PC-3 (cell line): Measurements from ENCODE around the gene CEP131. TPM values are rescaled to one million over a fixed set of nuclear protein-coding genes. Genes with fewer than 3 reads are reported as not detected.

Source experiments
- ATAC-seq: fragments of 200-7000 bp; cut with Tn5 transposase; 2 replicates; pipeline ENCODE4 v1.9.1; 2020; ENCODE audit warnings: mild to moderate bottlenecking, moderate library complexity
- BruUV-seq: library from RNA; stranded (reverse); fragments of 400-500 nt; replicated peaks from 2 replicates; lab custom pipeline; 2021; lab: Mats Ljungman, UMichigan
- CTCF ChIA-PET: fragments of 300-600 bp; sonication (Branson Sonifier 250); formaldehyde crosslinking; loops from one replicate; lab custom pipeline; 2022; ENCODE audit warnings: antibody characterized with exemption; lab: Charles Lee
- POLR2A ChIA-PET: fragments of 300-600 bp; sonication (Branson Sonifier 250); formaldehyde crosslinking; loops from one replicate; lab custom pipeline; 2022; ENCODE audit warnings: antibody characterized with exemption; ENCODE audit not compliant: unreplicated experiment; lab: Charles Lee
- DNase-seq: peaks from one replicate; pipeline ENCODE4 v3.0.0-alpha.2; 2015
- H2AFZ ChIP-seq: fragments of 300-600 bp; sonication (generic); 2 replicates; pipeline ENCODE4 v1.6.0; 2016; ENCODE audit warnings: antibody characterized with exemption, low read length
- H3F3A ChIP-seq: fragments of 300-600 bp; sonication (generic); one replicate; pipeline ENCODE4 v1.6.0; 2017; ENCODE audit warnings: antibody characterized with exemption, low read length, control low read depth, mild to moderate bottlenecking; ENCODE audit not compliant: unreplicated experiment
- H3K27ac ChIP-seq: fragments of 300-600 bp; sonication (generic); 2 replicates; pipeline ENCODE4 v1.5.1; 2016; ENCODE audit warnings: mild to moderate bottlenecking, low read length
- H3K27me3 ChIP-seq: fragments of 300-600 bp; sonication (generic); 2 replicates; pipeline ENCODE4 v1.6.1; 2016; ENCODE audit warnings: low read length, mixed read lengths
- H3K36me3 ChIP-seq: fragments of 300-600 bp; sonication (generic); 2 replicates; pipeline ENCODE4 v1.6.1; 2016; ENCODE audit warnings: low read depth, mixed run types, low read length, mixed read lengths
- H3K4me1 ChIP-seq: fragments of 300-600 bp; sonication (generic); 2 replicates; pipeline ENCODE4 v1.5.1; 2016; ENCODE audit warnings: low read length; ENCODE audit not compliant: insufficient read depth
- H3K4me2 ChIP-seq: fragments of 300-600 bp; sonication (generic); 2 replicates; pipeline ENCODE4 v1.6.0; 2016; ENCODE audit warnings: low read length
- H3K4me3 ChIP-seq: fragments of 300-600 bp; sonication (generic); 2 replicates; pipeline ENCODE4 v1.5.1; 2016; ENCODE audit warnings: mild to moderate bottlenecking, low read length, mixed read lengths
- H3K79me2 ChIP-seq: fragments of 300-600 bp; sonication (generic); 2 replicates; pipeline ENCODE4 v1.6.1; 2017; ENCODE audit warnings: low read length, mixed read lengths
- H3K9ac ChIP-seq: fragments of 300-600 bp; sonication (generic); 2 replicates; pipeline ENCODE4 v1.6.0; 2016; ENCODE audit warnings: mild to moderate bottlenecking, low read length
- H3K9me2 ChIP-seq: fragments of 300-600 bp; sonication (generic); replicated peaks from 2 replicates; pipeline ENCODE4 v1.6.1; 2016; ENCODE audit warnings: mixed run types, low read length, mixed read lengths
- H3K9me3 ChIP-seq: fragments of 300-600 bp; sonication (generic); 2 replicates; pipeline ENCODE4 v1.6.1; 2016; ENCODE audit warnings: low read length, mixed read lengths
- H4K20me1 ChIP-seq: fragments of 300-600 bp; sonication (generic); 2 replicates; pipeline ENCODE4 v1.6.1; 2016; ENCODE audit warnings: low read length, mixed read lengths
- CTCF ChIP-seq: fragments of 300-600 bp; sonication (generic); conservative IDR thresholded peaks from 2 replicates; pipeline ENCODE4 v1.5.1; 2017; ENCODE audit warnings: antibody characterized with exemption, low read depth, mild to moderate bottlenecking, low read length
- EZH2 ChIP-seq: fragments of 300-600 bp; sonication (generic); IDR thresholded peaks from one replicate; pipeline ENCODE4 v1.6.1; 2017; ENCODE audit warnings: antibody characterized with exemption, mild to moderate bottlenecking, low read length; ENCODE audit not compliant: unreplicated experiment
- EZH2phosphoT487 ChIP-seq: fragments of 300-600 bp; sonication (generic); IDR thresholded peaks from 2 replicates; pipeline ENCODE4 v1.6.1; 2018; ENCODE audit warnings: mild to moderate bottlenecking, antibody characterized with exemption, low read length, borderline replicate concordance
- intact Hi-C: fragments of 100-400 bp; cut with micrococcal nuclease; formaldehyde crosslinking; loops from 2 replicates; pipeline ENCODE4 v1.9.0; 2023
- total RNA-seq: library from RNA; depleted of rRNA; stranded (reverse); fragments of >200 nt; gene quantifications from 2 replicates; pipeline ENCODE4 v1.2.3, GENCODE V29; 2014

The CEP131 gene
- total RNA-seq, 1 experiment from 2014 or later: 32.1 TPM

- Histone ChIP-seq H3K27me3 (no peaks in the 10 kb centered on the region), H3K36me3 (no peaks in the 10 kb centered on the region; the same call in none of the 2 replicates), H3K4me3 (no peak overlapping the region), H3K4me1 (0 out of 2 replicates have a peak, but pooled peaks cover 3% of the 10 kb centered on the region), H3K9me2 (no peaks in the 10 kb centered on the region), H2AFZ (no peak overlapping the region), H3K9ac (no peak overlapping the region), H3K27ac (no peak overlapping the region), H3K9me3 (no peaks in the 10 kb centered on the region), H3F3A (no peaks in the 10 kb centered on the region), H3K4me2 (no peak overlapping the region), H3K79me2 (no peaks in the 10 kb centered on the region), H4K20me1 (no peaks in the 10 kb centered on the region)
- CTCF ChIA-PET: no interaction called here
- intact Hi-C loops: loop anchor here (2.0 to 10.0 kb wide), 2 partner anchors 141 to 231 kb away; partner anchors contain the start of gene BAHCC1
- TF ChIP-seq CTCF (peak; percentile 85), EZH2 (no peak), EZH2phosphoT487 (no peak)
- no TSS peak for BruUV-seq
- POLR2A ChIA-PET: no interaction called here
- ATAC-seq (no peak), DNase-seq (peak; percentile 44)
Measured at GRCh38 chr17:81253358-81254131, 30.8 kb upstream of the CEP131 start.

GRCh38 chr17:81252987-81253329, 30.2 kb upstream of the CEP131 start:
- no peak for DNase-seq
- intact Hi-C loops: loop anchor here (10.0 kb wide), 1 partner anchor 142 kb away; the partner anchor contains the start of gene BAHCC1
- H3F3A ChIP-seq: no peaks in the 10 kb centered on the region
- H3K27me3 ChIP-seq: no peaks in the 10 kb centered on the region
- H3K9ac ChIP-seq: no peak overlapping the region
- H3K79me2 ChIP-seq: no peaks in the 10 kb centered on the region
- H2AFZ ChIP-seq: no peak overlapping the region
- no peak overlapping the region for H3K27ac ChIP-seq
- CTCF ChIA-PET: no interaction called here
- no peak overlapping the region for H3K4me2 ChIP-seq
- no peaks in the 10 kb centered on the region for H3K9me2 ChIP-seq
- no peaks in the 10 kb centered on the region for H3K9me3 ChIP-seq
- POLR2A ChIA-PET: no interaction called here
- H3K4me3 ChIP-seq: no peak overlapping the region
- BruUV-seq: no TSS peak
- no peaks in the 10 kb centered on the region; the same call in none of the 2 replicates for H3K36me3 ChIP-seq
- ATAC-seq: no peak
- H4K20me1 ChIP-seq: no peaks in the 10 kb centered on the region
- 0 out of 2 replicates have a peak, but pooled peaks cover 3% of the 10 kb centered on the region for H3K4me1 ChIP-seq
- TF ChIP-seq EZH2: no peak
- no peak for TF ChIP-seq CTCF
- TF ChIP-seq EZH2phosphoT487: no peak
